HuH-7.5 (cell line): ENCODE results near the gene CARS2.
"Not testable (repeated sequence)": the region's sequence is repeated elsewhere in the genome, so short reads cannot be mapped to it uniquely, and the experiment has no call there.

ENCODE experiments used
- DNase-seq: peaks from one replicate; pipeline ENCODE4 v3.0.0; 2011; ENCODE audit warnings: low spot score

CARS2 gene

DNA sequence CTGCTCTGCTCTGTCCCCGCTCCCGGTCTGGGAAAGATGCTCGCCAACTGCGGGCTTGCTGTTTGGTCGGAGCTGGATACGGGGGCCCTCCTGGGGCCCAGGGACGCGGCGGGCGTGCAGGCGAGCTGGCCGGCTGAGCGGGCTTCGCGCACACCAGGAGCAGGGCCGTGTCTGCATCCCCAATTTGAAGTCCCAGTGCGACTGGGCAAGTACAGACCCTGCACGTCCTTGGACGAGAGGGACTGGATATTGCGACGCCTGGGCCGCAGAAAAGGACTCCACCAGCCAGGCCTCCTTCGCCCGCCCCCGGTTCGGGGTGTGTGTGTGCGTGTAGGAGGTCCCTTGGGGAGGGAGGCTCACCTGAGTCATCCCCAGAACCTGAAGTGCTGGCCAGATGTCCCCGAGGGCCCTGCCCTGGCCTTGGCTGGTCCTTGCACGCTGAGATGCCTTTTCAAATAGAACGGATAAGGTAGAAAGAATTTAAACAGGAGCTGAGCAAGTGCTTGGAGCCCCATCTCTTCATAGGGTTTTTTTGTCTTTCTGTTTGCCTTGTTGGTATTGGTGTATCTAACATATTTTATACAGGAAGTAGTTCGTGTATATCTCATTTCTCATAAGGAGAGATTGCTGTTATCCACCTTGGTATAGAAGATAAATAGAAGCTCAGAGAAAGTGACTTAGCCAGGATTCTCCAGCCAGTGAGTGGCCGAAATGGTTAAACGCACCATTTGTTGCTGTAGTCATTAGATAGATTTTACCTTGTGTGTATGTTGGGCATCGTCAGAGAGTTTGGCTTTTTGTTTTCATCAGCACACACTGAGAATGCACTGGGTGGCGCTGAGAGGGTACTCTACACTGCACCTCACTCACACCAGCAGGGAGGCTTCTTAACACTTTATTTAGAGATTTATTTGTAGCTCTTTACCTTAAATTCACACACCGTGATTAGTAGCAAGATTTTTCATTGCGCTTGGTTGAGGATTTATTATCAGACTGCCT is 89.5 kb downstream of the CARS2 start:
- no peak for DNase-seq

DNA sequence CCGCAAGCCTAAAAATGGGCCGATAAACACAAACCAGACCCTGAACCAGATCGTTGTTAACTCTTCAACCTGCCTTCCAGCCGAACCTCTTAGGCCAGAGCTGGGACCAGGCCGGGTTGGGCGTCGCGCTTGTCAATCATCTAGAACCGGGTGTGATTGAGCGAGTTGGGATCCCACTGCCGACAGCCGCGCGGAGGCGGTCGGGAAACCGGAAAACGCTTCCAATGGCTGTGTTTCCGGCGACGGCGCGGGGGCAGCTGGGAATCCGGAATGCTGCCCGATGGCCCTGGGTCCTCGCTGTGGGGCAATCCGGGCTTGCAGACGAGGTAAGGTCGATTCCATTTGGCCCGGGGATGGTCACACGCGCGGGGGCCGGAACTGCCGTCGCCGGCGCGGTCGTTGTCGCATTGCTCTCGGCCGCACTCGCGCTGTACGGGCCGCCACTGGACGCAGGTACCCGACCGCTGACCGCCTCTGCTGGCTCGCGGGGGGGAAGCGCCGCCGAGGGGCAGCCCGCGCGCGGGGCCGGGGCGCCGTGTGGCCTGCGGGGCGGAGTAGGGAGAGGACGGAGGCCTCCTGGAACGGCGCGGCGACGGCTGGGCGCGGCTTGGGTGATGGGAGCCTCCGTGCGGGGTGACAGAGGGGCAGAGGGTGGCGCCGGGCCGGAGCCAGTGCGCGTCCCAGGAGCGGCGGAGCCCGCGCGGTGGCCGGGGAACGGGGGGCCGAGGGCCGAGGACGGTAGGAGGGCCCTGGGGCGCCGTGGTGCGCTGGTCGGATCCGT is 90.4 kb downstream of the CARS2 start, which contains the start of gene NAXD:
Gene NAXD, plus strand, starts transcription at position 224 of the 781 bp plus-strand sequence. Its CDS starts 57 bp downstream, at position 281.
- peak; percentile 97 for DNase-seq

DNA sequence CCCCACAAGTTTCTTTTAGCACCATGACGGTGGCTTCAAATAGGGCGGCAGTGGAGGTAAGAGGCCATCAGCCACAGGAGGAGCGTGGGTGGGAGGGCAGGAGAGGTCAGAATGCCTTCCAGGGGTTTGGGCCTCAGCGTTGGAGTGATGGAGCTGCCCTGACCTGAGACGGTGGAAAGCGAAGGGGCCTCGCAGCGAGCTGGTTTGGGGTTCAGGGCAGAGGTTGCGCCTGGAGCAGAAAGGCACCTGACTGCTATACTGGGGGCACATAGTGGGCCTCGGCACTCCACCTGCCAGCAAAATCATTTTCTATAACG is 91.0 kb downstream of the CARS2 start:
- no peak for DNase-seq

DNA sequence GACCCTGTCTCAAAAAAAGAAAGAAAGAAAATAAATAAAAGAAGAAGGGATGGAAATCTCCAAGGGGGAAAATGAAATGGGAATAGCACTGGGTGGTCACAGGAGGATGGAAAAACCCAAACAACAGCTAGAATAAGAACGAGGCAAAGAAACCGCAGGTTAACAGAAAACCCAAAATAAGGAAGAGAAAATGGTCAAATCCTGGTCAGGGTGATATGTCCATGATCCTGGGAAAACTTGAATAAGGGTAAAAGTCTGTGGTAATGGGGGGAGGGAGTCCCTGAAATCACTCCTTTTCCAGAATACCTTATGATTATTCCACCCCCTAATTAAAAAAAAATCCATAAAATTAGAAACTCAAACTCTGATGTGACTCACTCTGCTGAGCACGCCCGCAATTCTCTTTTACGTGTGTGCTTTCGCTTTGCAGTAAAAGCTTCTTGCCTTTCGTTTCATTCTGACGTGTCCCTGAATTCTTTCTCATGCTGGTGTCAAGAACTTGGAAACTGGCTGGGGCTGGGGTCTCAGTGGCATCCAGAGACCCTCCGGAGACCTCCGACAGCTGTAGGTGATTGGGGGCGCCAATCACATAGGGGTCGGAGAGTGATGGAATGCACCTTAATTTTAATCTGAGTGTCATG is 94.8 kb downstream of the CARS2 start:
- no peak for DNase-seq

DNA sequence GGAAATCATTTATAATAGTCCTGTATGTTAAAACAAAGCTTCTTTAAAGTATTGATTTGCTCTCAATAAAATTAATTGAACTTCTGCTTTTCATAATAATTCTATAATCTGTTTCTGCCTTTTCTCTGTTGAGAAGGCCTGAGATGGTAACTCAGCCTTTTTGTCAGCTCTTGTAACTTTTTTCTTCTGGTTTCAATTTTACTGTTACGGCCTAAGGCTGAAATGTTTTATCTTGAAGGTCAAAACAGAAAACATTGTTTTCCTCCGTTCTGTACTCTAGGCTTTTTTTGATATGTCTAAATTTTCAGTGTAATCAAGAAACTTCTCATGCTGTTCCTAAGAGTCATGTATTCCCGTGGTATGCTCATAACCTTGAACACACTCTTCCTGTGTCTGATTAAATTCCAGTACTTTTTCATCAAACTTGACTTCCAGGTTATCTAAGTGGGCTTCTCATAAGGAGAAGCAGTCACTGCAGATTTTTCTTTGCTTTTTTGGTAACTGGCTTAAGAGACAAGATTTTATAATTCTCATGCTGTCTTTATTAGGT is 98.2 kb downstream of the CARS2 start:
- DNase-seq, result no peak

DNA sequence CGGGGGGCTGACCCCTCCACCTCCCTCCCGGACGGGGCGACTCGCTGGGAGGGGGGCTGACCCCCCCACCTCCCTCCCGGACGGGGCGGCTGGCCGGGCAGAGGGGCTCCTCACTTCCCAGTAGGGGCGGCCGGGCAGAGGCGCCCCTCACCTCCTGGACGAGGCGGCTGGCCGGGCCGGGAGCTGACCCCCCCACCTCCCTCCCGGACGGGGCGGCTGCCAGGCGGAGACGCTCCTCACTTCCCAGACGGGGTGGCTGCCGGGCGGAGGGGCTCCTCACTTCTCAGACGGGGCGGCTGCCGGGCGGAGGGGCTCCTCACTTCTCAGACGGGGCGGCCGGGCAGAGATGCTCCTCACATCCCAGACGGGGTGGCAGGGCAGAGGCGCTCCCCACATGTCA is 99.6 kb downstream of the CARS2 start:
- DNase-seq, result not testable (repeated sequence)

DNA sequence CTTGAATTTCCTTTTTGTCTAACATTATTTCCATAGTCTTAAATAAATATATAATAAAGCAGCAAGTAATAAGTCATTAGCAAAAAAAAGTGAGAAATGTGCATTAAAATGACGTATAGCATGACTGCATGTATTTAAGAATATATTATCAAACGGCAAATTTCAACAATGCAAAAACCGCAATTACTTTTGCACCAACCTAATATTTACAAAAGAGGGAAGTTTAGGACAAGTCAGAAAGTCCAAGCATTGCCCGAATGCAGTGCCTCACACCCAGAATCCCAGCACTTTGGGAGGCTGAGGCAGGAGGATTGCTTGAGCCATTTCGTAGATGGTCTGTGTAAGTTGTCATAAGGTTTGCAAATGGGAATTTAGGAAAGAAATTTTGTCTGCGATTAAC is 100.8 kb downstream of the CARS2 start:
- DNase-seq, result no peak

DNA sequence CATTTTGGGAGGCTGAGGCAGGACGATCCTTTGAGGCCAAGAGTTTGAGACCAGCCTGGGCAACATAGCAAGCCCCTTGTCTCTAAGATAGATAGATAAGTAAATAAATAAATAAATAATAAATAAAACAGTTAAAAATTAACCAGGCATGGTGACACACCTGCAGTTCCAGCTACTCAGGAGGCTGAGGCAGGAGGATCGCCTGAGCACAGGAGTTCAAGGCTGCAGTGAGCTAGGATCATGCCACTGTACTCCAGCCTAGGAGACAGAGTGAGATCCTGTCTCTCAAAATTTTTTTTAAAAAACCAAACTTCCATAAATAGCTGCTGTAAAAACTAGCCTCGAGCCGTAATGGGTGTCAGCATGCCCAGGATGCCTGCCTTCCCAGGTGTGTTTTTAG is 104.9 kb downstream of the CARS2 start:
- DNase-seq, result no peak

DNA sequence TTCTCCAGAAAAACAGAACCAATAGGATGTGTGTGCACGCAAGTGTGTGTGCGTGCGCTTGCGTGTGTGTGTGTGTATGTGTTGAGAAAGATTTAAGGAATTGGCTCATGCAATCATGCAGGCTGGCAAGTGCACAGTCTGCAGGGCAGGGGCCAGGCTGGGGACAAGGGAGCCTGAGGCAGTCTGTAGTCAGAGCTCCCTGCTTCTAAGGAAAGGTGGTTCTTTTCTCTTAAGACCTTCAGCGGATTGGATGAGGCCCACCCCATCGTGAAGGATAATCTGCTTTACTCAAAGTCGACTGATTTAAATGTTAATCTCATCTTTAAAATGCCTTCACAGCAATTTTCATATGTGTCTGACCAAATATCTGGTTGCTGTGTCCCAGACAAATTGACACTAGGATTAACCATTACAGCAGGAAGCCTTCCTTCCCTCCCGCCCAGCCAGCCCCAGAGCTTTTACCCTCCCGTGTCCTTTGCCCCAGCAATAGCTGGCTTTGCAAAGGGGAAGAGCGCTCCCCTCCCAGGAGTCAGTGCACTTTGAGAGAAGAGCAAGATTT is 105.6 kb downstream of the CARS2 start:
- DNase-seq, result no peak

DNA sequence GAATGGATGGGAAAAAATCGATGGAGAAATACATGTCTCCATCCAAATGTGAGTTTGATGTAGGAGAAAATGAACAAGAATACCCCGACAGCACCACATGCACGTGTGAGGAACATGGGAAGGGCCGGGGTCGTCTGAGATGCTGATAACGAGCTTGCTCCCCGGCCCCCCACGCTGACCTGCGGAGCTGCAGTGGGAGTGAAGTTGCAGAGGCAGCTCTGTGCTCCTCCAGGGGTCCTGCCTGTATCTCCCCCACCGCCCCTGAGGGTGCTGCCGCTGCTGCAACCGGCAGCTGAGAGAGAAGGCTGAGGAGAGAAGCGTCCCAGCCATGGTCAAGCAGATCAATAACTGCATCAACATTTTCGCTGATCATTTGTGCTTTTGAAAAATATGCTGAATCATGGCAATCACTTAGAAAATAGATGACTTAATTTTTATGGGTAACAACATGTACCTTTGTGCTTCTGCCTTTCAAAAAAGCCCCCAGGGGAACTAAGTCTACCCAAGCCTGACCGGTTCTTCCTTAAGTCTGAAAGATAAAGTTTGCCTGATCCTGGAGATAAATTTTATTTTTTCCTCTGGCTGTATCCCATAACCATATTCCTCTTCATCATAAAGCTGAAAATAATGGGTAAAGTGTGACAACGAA is 108.8 kb downstream of the CARS2 start:
- no peak for DNase-seq

DNA sequence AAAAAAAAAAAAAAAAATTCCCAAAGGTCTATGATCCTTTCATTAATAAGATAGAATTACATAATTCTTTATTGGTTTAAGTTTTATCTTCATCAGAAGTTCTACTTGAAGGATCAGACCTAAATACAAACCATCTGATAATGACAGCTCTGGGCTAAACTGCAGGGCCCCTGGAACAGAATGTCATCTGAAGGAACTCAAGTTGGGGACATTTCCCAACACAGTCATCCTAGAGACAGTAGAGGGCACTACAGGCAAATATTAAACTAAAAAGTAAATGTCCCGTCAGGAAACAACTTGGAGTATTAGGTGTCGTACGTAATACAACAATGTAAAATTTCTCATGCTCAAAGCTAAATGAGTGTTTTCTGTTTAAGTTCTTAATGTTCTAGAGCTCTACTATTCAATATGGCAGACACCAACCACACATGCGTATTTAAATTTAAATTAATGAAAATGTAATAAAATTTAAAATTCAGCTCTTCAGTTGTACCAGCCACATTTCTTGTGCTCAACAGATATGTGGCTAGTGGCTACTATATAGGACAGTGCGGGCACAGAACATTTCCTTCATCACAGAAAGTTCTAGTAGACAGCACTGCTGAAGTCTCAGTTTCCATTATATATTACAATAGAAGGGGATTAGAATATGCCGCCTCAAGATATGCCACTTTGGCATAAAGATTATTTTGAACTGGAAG is 112.3 kb downstream of the CARS2 start:
- DNase-seq, result peak; percentile 41

DNA sequence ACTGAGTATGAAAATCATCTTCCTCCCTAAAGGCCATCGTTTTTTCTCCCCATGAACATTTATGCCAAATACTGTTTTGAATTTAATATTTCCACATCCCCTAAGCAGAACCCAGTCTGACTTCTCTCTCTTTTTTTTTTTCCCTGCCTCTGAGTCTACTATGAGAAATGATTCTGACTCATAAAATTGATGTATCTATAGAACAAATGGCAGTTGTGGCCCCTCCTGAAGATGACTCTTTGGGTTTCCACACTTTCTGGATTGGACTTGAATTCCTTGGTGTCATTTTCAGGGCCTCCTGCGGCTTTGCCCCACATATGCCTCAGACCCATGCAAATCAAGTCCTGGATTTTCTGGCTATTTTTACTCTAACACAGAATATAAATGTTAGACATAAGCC is 113.3 kb downstream of the CARS2 start:
- no peak for DNase-seq
